HG02852 (cell line): ENCODE results near the gene ATG16L2.

Source experiments
- ATAC-seq: cut with Tn5 transposase; IDR thresholded peaks from one replicate; pipeline ENCODE4 v1.9.1; 2021; ENCODE audit warnings: mild to moderate bottlenecking, moderate library complexity; ENCODE audit not compliant: unreplicated experiment

Gene ATG16L2, protein sequence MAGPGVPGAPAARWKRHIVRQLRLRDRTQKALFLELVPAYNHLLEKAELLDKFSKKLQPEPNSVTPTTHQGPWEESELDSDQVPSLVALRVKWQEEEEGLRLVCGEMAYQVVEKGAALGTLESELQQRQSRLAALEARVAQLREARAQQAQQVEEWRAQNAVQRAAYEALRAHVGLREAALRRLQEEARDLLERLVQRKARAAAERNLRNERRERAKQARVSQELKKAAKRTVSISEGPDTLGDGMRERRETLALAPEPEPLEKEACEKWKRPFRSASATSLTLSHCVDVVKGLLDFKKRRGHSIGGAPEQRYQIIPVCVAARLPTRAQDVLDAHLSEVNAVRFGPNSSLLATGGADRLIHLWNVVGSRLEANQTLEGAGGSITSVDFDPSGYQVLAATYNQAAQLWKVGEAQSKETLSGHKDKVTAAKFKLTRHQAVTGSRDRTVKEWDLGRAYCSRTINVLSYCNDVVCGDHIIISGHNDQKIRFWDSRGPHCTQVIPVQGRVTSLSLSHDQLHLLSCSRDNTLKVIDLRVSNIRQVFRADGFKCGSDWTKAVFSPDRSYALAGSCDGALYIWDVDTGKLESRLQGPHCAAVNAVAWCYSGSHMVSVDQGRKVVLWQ

DNA sequence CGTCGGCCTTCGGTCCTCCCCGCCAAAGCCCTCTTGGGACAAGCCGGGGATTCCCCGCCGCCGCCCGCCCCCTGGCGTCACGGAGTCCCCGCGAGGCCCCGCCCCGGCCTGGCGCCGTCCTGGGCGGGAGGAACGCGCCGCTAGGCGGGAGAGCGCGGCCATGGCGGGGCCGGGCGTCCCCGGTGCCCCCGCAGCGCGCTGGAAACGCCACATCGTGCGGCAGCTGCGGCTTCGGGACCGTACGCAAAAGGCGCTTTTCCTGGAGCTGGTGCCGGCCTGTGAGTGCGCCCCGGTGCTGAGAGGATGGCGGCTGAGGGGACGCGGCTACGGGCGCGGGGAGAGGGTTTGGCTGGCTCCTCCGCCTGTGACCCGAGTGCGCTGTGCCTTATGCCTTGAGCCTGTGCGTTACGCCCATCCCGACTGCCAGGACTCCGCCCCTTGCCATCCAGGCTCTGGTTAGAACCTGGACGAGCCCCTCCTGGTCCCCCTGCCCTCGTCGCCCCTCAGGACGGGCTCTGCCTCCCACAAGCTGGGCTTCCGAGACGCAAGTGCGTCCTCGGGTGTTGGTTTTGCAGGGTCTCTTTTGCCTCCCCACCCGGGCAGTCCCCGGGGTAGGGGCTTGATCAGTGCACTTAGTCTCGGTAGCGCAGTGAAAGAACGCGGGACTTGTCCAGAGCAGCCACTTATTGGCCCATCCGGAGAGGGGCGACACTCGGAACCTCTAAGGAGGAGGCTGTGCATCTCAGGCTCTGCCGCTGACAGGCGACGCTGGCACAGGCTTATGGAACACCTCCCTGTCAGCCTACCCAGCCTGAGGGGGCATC, at the start of gene ATG16L2:
Gene ATG16L2 (plus strand): TSS at position 126 of the 824 bp plus-strand sequence. CDS start 35 bp downstream, at position 161.
- ATAC-seq: peak; percentile 64

DNA sequence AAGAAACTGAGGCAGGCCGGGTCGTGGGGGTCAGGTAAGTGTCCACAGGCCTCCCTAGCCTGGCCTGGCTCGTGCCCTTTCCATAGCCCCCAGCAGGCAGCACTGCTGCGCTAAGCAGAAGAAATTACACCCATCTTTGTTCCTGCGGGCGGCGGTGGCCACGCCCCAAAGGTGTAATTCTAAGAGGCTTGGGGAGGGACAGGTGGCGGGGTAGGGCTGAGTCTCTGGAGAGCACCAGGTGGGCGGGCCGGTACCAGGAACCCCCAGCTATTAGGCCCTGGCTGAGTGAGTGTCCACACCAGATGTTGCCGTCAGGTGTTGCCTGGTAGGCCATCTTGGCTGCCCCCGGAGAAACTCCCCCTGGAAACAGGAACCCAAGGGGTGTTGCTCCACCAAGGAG, 49.7 kb upstream of the ATG16L2 start:
- no peak for ATAC-seq

DNA sequence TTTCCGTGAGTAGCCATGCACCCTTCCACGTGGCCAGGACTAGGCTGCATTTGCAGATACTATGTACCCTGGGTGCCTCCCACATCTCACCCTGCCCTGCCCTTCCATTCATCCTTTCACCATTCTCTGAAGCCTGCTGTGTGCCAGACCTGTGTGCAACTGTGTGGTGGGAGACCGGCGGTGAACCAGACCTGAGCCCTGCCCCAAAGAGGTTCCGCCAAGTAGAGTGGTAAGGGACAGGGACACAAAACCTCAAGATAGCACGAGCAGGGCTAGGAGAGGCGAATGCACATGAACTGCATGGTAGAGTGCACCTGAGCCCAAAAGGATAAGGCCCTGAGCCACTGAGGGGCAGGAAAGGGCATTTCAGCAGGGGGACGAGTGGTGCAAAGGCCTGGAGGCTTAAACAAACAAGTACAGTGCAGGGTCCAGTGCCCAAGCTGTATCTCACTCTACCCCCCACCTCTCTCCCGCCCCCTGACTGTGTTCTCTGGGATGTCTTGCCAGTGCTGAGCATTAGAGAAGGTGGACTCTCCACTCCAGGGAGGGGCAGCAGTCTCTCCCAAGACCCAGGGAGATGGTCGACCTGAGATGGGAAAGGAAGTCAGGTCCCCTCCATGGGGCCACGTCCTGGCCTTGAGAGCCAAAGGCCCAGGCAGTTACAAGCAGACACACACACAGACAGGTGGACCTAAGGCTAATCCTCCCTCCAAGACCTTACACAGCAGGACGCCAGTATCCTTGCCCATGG, 47.9 kb upstream of the ATG16L2 start:
- no peak for ATAC-seq

DNA sequence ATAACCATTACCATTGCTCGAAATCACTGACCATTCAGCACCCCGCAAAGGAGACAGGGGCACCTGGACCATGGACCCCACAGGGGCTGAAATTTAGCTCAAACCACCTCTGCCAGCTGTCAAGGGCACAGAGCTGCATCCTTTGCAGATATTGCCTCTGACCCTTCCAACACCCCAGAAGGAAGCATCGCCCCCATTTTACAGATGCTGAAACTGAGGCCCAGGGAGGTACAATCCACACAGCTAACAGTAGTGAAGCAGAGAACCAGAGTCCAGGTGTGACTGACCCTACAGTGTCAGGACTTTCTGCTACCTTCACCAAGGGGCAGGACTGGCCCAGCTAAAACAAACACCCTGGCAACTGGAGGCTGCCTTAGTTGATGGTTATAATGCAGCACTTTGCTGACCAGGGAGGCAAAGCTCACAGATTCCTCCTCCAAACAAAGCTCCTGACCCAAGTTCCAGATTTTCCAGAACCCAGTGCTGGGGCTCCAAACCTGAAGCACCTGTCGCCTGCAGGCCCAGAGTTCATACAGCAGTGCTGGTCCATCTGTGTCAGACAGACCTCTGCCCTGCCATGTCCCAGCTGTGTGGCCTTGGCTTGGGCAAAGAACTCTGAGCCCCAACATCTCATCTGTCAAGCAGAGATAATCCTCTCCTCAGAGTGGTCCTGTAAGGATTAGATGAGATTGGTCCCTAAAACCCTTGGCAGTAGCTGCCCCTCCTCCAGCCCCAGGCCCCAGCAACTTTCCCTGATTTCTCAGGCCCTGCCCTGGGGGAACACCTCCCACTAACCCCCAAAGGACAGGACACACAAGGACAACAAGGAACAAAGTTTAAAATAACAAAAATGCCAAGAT, 46.8 kb upstream of the ATG16L2 start:
- no peak for ATAC-seq

DNA sequence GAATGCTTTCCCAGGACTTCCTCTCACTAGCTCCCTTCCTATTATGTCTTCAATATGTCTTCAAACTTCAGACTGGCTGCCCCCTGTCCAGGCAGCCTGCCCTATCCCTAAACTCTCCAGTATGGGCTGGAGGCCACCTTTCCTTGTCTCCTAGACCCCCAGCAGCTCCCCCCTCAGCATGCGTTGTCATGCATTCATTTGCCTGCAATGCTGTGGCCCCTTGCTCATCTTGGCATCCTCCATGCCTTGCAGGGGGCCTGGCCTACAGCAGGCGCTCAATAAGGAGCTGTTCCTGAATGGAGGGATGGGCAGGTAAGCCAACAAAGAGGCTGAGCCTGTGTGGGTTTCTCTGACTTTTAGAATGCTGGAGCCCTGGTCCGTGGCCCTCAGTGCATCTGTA, 45.6 kb upstream of the ATG16L2 start:
- no peak for ATAC-seq

DNA sequence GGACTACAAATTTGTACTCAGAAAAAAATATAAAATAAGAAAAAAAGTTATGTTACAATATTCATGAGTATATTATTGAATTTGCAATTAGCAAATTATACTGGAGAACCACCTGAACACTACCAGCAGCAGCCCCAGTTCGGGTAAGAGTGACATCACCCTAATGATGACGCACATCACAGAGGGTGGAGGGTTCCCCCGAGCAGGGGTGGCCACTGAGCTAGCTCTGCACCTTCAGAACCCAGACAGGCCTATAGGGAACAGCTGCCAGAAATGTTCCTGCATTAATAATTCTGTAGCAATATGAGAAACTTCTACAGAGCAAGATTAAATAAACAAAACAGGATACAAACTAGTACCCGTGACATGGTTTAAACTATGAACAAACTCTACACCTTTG, 44.5 kb upstream of the ATG16L2 start:
- no peak for ATAC-seq

DNA sequence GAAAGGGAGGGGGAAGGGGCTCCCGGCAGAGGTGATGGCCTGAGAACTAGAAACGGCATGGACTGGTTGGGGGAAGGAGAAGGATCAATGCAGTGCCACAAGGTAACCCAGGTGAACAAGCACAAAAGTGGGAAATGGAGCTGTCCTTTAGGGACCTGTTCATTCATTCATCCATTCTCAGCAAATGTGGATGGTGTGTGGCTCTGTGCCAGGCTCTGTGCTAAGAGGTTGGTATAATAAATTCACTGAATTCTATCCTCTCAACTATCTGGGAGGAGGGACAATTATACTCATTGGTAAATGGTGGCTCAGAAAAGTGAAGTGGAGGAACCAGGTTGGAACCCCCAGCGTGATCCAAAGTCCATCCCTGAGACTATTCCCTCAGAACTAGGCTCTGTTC, 43.4 kb upstream of the ATG16L2 start:
- ATAC-seq: no peak

DNA sequence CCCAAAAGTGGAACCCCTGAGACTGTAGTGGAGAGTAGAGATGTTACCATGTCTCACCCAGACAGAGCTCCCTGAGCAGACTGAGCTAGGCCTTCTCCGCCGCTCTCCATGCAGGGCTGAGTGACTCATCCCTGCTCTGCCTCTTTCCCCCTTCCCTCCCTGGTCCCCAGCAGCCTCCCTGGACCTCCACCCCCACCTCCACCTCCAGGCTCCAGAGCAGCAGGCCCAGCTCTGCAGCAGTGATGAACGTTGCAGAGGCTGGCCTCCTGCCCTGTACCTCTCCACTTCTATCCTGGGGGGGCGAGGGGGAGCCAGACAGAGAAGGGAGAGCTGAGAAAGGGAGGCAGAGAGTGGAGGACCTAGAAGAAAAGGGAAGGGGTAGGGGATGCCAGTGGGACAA, 42.7 kb upstream of the ATG16L2 start:
- no peak for ATAC-seq

DNA sequence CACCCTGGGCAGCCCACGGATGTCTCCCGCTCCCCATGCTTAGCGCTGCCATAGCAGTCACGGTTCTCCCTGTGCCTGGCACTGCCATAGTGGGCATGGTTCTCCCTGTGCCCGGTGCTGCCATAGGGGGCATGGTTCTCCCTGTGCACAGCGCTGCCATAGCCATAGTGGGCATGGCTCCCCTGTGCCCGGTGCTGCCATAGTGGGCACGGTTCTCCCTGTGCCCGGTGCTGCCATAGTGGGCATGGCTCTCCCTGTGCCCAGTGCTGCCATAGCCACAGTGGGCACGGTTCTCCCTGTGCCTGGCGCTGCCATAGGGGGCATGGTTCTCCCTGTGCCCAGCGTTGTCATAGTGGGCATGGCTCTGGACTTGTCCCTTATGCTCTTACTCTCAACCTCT, 42.2 kb upstream of the ATG16L2 start:
- no peak for ATAC-seq

DNA sequence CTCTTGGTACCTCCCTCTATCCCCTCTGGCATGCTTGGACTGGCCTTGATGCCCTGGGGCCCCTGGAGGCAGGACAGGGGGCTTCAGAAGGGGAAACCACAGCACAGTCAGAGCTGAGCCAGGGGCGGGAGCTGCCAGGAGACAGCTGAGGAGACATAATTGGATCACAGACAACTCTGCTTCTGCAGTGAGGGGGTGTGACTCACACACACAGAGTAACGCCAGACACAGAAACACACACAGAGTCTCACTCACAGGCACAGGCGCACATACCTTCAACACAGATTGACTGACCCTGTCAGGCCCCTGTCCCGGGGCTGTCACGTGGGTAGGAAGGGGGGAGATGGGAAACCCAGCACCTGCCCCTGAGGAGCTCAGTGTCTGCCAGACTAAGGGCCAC, 40.9 kb upstream of the ATG16L2 start:
- no peak for ATAC-seq

DNA sequence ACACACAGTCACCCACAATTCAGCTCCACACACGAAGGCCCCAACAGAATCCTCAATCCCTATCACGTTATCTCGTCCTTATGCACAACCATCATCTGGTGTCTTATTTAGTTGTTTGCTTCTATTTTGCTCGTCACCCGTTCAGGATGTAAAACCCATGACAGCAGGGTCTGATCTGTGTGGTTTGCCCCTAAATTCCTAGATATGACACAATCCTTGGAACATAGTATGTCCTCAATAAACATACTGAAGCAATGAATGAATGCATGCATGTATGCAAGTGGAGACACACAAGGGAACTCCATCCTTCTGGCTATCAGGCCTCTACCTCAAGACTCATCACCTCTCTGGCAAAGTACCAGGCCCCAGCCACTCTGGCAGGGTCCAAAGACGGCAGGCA, 40.5 kb upstream of the ATG16L2 start:
- no peak for ATAC-seq

DNA sequence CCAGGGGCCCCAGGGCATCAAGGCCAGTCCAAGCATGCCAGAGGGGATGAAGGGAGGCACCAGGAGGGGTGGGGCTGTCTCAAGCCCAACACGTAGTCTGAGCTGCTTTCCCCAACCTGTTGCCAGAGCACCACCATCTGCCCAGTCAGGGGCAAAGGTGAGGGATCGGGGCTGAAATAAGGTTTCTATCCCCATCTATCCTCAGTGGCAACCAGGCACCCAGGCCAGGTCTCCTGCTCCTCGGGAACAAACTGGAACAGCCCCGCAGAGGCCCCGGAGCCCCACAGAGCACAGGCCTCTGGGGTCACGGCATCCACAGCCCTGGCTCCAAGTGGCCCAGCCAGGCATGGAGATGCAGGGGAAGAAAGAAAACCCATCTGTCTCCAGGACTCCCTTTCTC, 39.7 kb upstream of the ATG16L2 start:
- ATAC-seq: no peak

DNA sequence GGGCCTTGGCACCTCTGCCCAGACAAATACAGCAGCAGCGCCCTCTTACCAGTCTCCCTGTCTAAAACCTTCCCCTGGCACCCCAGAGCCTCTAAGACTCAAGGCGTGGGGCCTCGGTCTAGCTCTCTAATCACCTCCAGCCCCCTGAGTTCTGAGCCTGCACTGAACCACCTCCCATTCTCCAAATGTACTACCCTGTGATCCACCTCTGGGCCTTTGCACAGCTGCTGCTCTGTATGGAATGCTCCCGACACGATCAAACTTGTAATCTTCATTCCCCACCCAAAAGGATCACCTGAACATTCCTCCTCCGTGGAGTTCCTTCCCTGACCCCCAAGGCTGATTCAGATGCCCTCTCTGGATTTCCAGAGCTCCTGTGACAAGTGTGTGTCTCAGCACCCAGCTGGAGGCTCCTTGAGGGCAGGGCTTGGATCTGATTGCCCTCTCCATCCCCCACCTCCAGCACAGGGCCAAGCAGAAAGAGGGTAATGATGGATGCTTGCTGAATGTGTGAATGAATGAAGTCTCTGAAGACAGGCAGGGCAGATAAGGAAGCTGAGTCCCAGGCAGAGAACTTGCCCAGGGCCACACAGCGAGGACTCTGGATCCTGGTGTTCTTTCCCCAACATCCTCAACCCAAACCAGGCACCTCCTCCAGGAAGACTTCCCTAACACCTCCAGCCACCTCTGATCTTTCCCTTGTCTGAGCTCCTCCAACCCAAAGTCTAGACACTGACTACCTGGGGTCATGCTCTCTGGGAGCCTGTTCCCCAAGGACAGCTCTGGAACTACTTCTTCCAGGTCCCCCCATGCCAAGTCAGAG, 38.7 kb upstream of the ATG16L2 start:
- ATAC-seq: no peak

DNA sequence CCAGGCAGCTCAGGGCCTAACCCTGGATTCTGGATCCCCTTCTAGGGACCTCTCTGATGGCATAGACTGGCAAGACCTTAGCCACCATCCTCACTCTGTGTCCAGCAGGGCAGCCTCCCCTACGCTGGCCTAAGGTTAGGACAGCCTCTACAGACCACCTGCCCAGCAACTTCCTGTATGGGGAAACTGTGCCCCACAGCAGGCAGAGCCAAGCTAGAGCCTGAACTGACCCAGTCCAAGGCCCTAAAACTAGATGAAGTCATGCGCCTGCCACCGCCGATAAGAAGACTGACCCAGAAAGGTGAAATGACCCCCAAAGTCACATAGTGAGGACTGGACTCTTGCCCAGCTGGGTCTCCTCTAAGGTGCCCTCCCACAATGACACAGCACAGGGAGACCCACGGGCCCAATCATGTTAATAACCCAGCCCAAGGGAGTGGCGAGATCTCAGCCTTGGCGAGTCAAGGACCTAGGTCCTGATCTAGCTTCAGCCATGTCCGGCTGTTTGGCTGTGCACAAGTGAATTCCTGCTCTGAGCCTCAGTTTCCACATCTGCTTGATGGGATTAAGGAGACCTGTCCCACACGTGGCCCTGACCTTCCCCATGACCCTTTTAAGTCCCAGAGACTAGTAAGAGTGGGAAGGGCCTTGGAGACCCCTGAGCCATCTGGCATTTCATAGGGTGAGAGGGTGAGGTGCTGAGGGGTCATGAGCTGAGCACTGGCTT, 37.9 kb upstream of the ATG16L2 start:
- ATAC-seq: no peak

DNA sequence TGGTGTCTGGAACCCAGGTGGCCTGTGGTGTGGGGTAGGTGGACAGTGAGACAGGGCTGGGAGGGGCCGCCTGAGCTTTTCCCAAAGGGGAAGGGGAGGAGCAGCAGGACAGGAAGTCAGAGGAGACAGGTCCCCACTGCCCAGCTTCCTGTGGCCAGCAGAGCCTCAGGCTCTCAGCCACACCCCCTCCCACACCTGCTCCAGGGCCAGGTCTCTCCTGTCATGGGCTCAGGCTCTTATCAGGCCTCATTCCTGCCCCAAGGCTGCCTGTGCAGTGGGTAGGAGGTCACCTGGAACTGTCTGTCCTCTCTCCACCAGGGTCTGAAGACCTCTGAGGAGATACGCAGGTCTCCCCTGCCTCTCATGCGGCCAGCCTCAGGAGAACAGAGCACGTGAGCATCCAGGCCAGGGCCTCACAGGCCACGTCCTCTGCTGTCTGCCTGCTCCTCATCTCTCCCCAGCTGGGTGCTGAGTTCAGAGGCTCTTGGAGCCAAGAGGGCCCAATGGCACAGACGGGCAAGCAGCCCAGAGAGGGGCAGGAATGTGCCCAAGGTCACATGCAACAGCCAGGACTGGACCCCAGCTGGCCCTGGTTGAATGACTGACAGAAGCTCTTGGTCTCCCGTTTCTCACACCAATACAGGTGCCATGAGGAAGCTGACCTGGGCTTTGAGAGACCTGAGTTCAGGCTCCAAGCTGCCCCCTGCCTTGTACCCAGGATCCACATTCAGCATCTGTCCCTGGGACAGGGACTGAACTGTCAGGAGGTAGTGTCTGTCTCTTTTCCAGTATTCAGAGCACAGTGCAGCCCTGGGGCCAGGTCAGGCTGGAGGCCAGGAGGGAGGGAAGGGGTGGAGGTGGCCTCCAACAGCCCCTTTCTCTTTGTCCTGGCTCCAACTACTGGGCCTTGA, 37.1 kb upstream of the ATG16L2 start:
- no peak for ATAC-seq

DNA sequence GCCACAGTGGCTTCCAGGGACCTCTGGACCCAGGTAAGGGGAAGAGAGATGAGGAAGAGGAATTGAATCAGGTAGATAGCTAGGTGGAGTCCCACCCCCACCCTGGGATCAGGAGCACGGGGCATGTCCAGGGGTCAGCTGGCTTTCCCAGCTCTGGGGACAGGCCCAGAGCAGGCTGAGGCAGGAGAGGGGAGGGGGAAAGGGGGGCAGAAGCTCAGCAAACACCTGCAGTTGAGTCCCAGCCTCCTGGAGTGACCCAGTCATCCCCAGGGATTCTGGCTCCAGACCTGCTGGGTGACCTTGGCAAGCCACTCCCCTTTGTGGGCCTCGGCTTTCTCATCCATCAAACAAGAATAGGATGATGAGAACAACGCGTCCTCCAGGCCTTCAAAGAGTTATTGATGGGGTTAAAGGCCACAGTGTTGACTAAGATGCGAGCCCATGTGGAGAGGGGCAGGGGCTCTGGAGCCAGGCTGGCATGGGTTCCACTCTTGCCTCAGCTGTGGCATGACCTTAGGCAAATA, 36.4 kb upstream of the ATG16L2 start:
- ATAC-seq: no peak
